B cell (primary cell): ENCODE measurements around the gene TPO.

ENCODE experiments used
- EZH2 ChIP-seq: IDR thresholded peaks from 2 replicates; pipeline ENCODE4 v1.6.1; 2012; ENCODE audit warnings: borderline replicate concordance, low read depth, mild to moderate bottlenecking, moderate library complexity, low read length; ENCODE audit not compliant: insufficient read depth, poor library complexity, severe bottlenecking
- TF ChIP-seq, protein P1 (sequence below): fragments of 200-600 bp; IDR thresholded peaks from one replicate; pipeline ENCODE4 v1.8.0; 2022; ENCODE audit warnings: antibody characterized with exemption, mild to moderate bottlenecking

DNA sequence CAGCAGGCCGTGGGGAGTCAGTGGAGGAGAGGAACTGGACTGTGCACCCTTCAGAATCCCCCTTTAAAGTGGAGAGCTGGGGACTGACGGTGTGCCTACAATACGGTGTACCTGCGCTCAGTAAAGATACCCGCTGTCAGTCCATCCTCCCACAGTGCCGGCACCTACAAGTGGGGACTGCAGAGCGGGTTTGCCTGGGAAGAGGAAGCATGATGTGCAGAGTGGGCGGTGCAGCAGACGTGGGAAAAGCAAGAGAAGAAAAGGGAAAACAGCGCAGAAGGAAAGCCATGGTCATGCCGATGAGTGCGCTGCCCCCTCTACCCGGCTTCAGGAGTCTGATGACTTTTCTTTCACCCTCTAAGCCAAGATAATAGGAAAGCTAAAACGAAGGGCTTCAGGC is 148.0 kb downstream of the TPO start:
- TF ChIP-seq, protein P1, sequence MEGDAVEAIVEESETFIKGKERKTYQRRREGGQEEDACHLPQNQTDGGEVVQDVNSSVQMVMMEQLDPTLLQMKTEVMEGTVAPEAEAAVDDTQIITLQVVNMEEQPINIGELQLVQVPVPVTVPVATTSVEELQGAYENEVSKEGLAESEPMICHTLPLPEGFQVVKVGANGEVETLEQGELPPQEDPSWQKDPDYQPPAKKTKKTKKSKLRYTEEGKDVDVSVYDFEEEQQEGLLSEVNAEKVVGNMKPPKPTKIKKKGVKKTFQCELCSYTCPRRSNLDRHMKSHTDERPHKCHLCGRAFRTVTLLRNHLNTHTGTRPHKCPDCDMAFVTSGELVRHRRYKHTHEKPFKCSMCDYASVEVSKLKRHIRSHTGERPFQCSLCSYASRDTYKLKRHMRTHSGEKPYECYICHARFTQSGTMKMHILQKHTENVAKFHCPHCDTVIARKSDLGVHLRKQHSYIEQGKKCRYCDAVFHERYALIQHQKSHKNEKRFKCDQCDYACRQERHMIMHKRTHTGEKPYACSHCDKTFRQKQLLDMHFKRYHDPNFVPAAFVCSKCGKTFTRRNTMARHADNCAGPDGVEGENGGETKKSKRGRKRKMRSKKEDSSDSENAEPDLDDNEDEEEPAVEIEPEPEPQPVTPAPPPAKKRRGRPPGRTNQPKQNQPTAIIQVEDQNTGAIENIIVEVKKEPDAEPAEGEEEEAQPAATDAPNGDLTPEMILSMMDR = no peak
- TF ChIP-seq EZH2 = no peak
